Loucy (cell line): ENCODE measurements around the gene ACOT8.

Source experiments
- H2AFZ ChIP-seq: fragments of 200-600 bp; sonication (generic); 2 replicates; pipeline ENCODE4 v1.6.0; 2016; ENCODE audit warnings: antibody characterized with exemption, mild to moderate bottlenecking, low read length, moderate library complexity
- H3F3A ChIP-seq: fragments of 200-600 bp; 2 replicates; pipeline ENCODE4 v1.6.0; 2016; ENCODE audit warnings: antibody characterized with exemption, low read depth, mild to moderate bottlenecking
- H3K27me3 ChIP-seq: fragments of 200-600 bp; sonication (generic); 2 replicates; pipeline ENCODE4 v1.6.1; 2014; ENCODE audit warnings: low read length, mild to moderate bottlenecking; ENCODE audit not compliant: insufficient read depth, poor library complexity, severe bottlenecking
- H3K36me3 ChIP-seq: fragments of 200-600 bp; sonication (generic); 2 replicates; pipeline ENCODE4 v1.6.1; 2016; ENCODE audit warnings: low read length; ENCODE audit not compliant: insufficient read depth
- H3K4me1 ChIP-seq: fragments of 200-600 bp; sonication (generic); 2 replicates; pipeline ENCODE4 v1.5.1; 2014; ENCODE audit warnings: low read length, mild to moderate bottlenecking; ENCODE audit not compliant: insufficient read depth, poor library complexity, severe bottlenecking
- H3K4me2 ChIP-seq: fragments of 200-600 bp; sonication (generic); 2 replicates; pipeline ENCODE4 v1.6.0; 2014; ENCODE audit warnings: antibody characterized with exemption, low read length, low read depth, mild to moderate bottlenecking; ENCODE audit not compliant: poor library complexity, severe bottlenecking
- H3K4me3 ChIP-seq: fragments of 200-600 bp; sonication (generic); 2 replicates; pipeline ENCODE4 v1.5.1; 2014; ENCODE audit warnings: low read length, mild to moderate bottlenecking, mixed read lengths; ENCODE audit not compliant: poor library complexity, severe bottlenecking
- H3K79me2 ChIP-seq: fragments of 200-600 bp; sonication (generic); 2 replicates; pipeline ENCODE4 v1.6.1; 2014; ENCODE audit warnings: low read length; ENCODE audit not compliant: insufficient read depth
- H3K9ac ChIP-seq: fragments of 200-600 bp; sonication (generic); 2 replicates; pipeline ENCODE4 v1.6.0; 2014; ENCODE audit warnings: mild to moderate bottlenecking, low read depth, low read length, moderate library complexity; ENCODE audit not compliant: poor library complexity, severe bottlenecking
- H3K9me2 ChIP-seq: fragments of 200-600 bp; sonication (generic); replicated peaks from 2 replicates; pipeline ENCODE4 v1.6.1; 2016; ENCODE audit warnings: low read depth, low read length, mixed read lengths
- H3K9me3 ChIP-seq: fragments of 200-600 bp; sonication (generic); 2 replicates; pipeline ENCODE4 v1.6.1; 2014; ENCODE audit warnings: mild to moderate bottlenecking, antibody characterized with exemption, low read length, low read depth; ENCODE audit not compliant: insufficient read depth
- H4K20me1 ChIP-seq: fragments of 200-600 bp; sonication (generic); 2 replicates; pipeline ENCODE4 v1.6.0; 2014; ENCODE audit warnings: antibody characterized with exemption, low read length, mild to moderate bottlenecking; ENCODE audit not compliant: insufficient read depth, poor library complexity, severe bottlenecking
- EZH2phosphoT487 ChIP-seq: fragments of 200-600 bp; IDR thresholded peaks from 2 replicates; pipeline ENCODE4 v1.6.1; 2018; ENCODE audit warnings: antibody characterized with exemption, mild to moderate bottlenecking, moderate library complexity, borderline replicate concordance
- TF ChIP-seq, protein P1 (sequence below): fragments of 200-600 bp; sonication (generic); conservative IDR thresholded peaks from 2 replicates; pipeline ENCODE4 v1.5.1; 2014; ENCODE audit warnings: mild to moderate bottlenecking, antibody characterized with exemption, low read length

The ACOT8 gene

GRCh38 chr20:45886590-45887345, 29.6 kb upstream of the ACOT8 start:
- H3K9me3 ChIP-seq, result no peaks in the 10 kb centered on the region
- no peaks in the 10 kb centered on the region for H3K27me3 ChIP-seq
- H3K79me2 ChIP-seq, result peaks cover 32% of the 10 kb centered on the region
- peaks cover 41% of the 10 kb centered on the region for H3K4me1 ChIP-seq
- TF ChIP-seq, protein P1, sequence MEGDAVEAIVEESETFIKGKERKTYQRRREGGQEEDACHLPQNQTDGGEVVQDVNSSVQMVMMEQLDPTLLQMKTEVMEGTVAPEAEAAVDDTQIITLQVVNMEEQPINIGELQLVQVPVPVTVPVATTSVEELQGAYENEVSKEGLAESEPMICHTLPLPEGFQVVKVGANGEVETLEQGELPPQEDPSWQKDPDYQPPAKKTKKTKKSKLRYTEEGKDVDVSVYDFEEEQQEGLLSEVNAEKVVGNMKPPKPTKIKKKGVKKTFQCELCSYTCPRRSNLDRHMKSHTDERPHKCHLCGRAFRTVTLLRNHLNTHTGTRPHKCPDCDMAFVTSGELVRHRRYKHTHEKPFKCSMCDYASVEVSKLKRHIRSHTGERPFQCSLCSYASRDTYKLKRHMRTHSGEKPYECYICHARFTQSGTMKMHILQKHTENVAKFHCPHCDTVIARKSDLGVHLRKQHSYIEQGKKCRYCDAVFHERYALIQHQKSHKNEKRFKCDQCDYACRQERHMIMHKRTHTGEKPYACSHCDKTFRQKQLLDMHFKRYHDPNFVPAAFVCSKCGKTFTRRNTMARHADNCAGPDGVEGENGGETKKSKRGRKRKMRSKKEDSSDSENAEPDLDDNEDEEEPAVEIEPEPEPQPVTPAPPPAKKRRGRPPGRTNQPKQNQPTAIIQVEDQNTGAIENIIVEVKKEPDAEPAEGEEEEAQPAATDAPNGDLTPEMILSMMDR, result no peak
- TF ChIP-seq EZH2phosphoT487, result no peak
- H3K36me3 ChIP-seq, result peaks cover 7% of the 10 kb centered on the region; the same call in 1 of the 2 replicates
- H3K4me3 ChIP-seq, result no peak overlapping the region
- no peak overlapping the region for H2AFZ ChIP-seq
- H3K9ac ChIP-seq, result no peak overlapping the region
- H3F3A ChIP-seq, result peaks cover 3% of the 10 kb centered on the region; the same call in 1 of the 2 replicates
- no peaks in the 10 kb centered on the region for H3K9me2 ChIP-seq
- no peak overlapping the region for H3K4me2 ChIP-seq
- peaks cover 4% of the 10 kb centered on the region for H4K20me1 ChIP-seq

DNA sequence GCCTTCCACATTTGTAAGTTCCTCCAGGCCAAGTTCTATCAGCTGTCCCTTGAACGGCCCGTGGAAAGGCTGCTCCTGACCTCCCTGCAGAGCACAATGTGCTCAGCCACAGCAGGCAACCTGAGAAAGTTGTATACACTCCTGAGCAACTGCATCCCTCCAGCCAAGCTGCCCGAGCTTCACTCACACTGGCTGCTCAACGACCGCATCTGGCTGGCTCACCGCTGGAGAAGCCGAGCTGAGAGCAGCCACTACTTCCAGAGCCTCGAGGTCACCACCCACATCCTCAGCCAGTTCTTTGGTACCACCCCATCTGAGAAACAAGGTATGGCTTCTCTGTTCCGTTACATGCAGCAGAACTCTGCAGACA, 25.9 kb upstream of the ACOT8 start:
- Histone ChIP-seq H3K9ac (no peak overlapping the region), H3K9me3 (no peaks in the 10 kb centered on the region), H4K20me1 (peaks cover 8% of the 10 kb centered on the region), H3K9me2 (no peaks in the 10 kb centered on the region), H3K4me3 (no peak overlapping the region), H3K79me2 (peaks cover 35% of the 10 kb centered on the region), H3K27me3 (no peaks in the 10 kb centered on the region), H3K4me1 (peaks cover 36% of the 10 kb centered on the region), H3K4me2 (peak overlapping the region; percentile 92), H3F3A (peaks cover 3% of the 10 kb centered on the region; the same call in 1 of the 2 replicates), H2AFZ (no peak overlapping the region), H3K36me3 (peaks cover 15% of the 10 kb centered on the region; the same call in 1 of the 2 replicates)
- no peak for TF ChIP-seq EZH2phosphoT487
- TF ChIP-seq, protein P1, result no peak

- peaks cover 3% of the 10 kb centered on the region; the same call in 1 of the 2 replicates for H3F3A ChIP-seq
- no peak for TF ChIP-seq EZH2phosphoT487
- TF ChIP-seq, protein P1, result no peak
- H3K9me2 ChIP-seq, result no peaks in the 10 kb centered on the region
- peaks cover 35% of the 10 kb centered on the region for H3K79me2 ChIP-seq
- H3K4me3 ChIP-seq, result peak overlapping the region; percentile 96
- no peaks in the 10 kb centered on the region for H3K27me3 ChIP-seq
- no peak overlapping the region for H2AFZ ChIP-seq
- H3K4me1 ChIP-seq, result peaks cover 36% of the 10 kb centered on the region
- H3K4me2 ChIP-seq, result peak overlapping the region; percentile 92
- peaks cover 8% of the 10 kb centered on the region for H4K20me1 ChIP-seq
- no peaks in the 10 kb centered on the region for H3K9me3 ChIP-seq
- H3K9ac ChIP-seq, result no peak overlapping the region
- peaks cover 20% of the 10 kb centered on the region; the same call in 1 of the 2 replicates for H3K36me3 ChIP-seq
These were observed 25.4 kb upstream of the ACOT8 start for GRCh38 chr20:45882469-45883099.
